Measurements from ENCODE around the gene CTSH.

Gene CTSH

DNA sequence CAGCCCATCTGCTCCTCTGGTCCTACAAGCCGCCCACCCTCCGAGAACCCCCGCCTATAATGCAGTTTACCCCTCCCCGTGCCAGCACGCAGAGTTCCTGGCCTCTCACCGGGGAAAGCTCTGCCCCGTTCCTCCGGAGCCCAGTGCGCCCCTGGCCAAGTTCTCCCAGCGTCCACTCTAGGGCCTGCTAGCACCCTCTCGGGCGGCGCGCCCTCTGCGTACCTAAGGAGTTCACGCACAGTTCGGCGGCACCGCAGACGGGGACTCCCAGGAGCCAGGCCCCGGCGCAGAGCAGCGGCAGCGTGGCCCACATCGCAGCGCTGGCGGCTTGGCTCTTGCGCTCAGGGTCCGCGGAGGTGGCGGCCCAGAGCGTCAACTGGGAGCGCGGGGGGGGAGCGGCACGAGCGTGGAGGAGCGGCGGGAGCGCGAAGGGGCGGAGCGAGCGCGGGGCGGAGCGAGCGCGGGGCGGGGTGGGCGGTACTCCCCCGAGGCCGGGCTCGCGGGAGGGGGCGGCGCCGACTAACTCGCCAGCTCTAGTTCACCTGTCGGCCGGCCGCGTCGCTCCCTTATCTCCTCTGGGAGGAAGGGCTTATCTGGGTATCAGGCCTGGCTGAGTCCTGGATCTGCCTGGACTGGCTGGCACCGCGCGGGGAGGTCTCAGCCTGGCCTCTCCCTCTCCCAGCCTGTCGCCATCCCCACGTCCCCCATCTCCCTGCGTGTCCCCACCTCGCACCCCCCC is at the start of gene CTSH:
TSS of gene CTSH (minus strand) at position 378 of the 739 bp plus-strand sequence. CDS start at position 313, 65 bp downstream.
- DNase-seq (ENCODE audit: low spot score) = peak; percentile 89

DNA sequence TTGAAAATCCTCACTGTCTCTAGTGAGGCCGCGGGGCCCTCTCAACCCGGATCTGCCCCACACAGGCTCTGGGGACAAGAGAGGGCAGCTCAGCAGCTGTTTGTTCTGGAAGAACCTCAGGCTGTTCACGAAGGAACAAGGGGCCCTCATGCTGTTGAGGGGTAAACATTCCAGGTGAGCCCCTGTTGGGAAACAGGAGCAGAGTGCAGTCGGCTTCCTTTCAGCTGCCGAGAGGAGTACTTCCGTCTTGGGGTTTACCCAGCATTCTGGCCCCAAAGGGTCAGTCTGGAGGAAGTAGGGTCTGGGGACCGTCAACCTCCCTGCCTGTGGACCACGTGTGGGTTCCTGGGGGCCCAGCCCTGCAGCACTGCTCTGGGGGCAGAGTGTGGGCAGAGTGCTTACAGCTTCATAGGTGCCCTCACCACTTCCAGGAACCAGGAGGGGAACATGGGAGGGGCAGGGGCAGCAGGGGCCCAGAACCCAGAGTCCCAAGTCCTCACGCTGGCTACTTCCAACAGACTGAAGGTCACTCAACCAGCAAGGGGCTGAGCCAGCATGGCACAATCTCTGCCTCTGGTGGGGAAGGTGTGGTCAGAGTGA is 49.2 kb upstream of the CTSH start:
- DNase-seq (ENCODE audit: low spot score) = no peak

DNA sequence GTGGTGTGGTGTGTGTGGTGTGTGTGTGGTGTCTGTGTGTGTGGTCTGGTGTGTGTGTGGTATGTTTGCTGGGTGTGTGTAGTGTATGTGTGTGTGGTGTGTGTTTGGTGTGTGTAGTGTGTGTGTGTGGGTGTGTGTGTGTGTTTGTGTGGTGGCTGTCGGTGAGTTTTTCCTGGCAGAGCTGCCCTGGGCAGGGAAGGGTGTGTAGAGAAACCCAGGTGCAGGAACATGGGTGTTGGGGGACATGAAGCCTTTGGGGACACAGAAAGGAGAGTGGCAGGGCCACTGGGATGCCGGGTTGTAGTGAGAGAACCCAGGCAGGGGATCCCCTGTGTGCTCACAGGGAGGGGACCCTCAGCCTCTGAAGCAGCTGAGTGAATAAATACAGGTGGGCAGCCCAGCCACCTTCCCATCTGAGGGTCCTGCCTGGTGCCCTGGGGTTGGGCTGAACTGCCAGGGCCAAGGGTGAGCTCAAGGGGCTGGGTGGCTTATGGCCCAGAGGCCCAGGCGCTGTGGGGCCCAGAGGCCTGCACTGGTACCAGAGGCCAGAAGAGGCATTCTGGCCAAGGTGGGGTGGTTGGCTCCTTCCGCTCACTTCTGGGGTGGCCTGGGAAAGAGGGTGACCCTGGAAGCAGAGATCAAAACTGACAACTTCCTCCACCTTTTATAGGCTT is 48.5 kb upstream of the CTSH start:
- no peak for DNase-seq (ENCODE audit: low spot score)

- no peak for DNase-seq (ENCODE audit: low spot score)
Observed at GRCh38 chr15:78992416-78993256, 47.8 kb upstream of the CTSH start.

DNA sequence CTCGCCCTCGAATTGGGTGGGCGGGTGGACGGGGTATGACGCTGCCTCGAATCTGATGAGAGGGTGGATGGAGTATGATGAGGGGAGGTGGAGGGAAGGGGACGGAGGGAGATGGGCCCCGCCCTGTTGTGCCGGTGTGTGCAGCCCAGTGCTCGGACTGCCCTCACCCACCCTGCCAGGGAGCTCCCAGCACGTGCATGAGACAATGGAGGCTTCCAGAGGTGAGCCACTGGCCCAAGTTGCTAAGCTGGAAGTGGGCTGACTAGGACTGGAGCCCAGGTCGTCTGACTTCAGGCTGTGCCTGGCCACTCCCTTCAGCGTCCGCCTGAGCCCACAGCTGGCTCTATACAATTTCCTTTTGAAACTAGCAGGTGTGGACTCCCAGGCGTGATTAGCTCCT is 47.0 kb upstream of the CTSH start:
- DNase-seq (ENCODE audit: low spot score) = no peak

DNA sequence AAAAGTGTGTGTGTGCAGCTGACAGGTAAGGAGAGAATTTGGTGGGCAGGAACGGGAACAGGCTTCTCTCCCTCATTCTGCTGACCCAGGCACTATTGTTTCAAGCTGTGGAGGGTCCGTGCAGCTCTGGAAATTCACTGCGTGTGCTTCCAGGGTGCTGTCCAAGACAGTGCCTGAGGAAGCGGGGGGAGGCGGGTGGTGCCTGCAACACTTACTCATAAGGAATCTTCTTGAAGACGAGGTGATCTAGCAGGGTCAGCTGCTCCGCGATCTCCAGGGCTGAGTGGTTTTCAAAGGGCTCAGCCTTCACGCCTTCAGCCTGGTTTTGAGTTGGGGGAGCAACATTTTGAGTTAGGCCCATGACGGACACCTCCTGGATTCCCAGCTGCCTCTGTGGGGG is 46.6 kb upstream of the CTSH start:
- no peak for DNase-seq (ENCODE audit: low spot score)

GRCh38 chr15:78990278-78990677 is 45.4 kb upstream of the CTSH start:
- DNase-seq (ENCODE audit: low spot score) = no peak

GRCh38 chr15:78989701-78990240 is 44.9 kb upstream of the CTSH start:
- no peak for DNase-seq (ENCODE audit: low spot score)

DNA sequence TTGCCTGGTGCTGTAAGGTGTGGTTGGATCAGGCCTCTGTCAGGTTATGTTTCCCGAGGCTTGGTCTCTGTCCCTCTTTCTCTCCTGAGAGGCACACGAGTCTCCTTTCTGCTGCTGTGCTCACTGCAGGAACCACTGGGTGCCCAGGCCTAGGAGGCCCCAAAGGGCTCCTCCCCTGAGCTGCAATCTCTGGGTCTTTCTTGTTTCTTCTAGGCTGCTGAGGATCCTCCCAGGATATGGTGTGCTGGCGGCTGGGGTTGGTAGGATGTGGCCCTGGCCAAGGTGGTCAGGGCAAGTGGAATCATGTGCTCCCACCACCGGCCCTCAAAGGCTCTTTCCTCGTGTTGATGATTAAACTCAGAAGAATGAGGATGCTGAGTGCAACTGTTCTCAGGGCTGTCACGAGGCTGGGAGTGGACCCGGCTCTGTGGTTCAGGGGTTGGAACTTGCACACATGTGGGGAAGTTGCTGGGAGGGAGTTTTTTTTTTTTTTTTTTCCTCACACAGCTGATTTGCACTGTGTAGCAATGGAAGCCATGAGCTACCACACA is 43.6 kb upstream of the CTSH start:
- DNase-seq (ENCODE audit: low spot score) = peak; percentile 96

GRCh38 chr15:78987556-78988360 is 42.9 kb upstream of the CTSH start:
- no peak for DNase-seq (ENCODE audit: low spot score)

GRCh38 chr15:78985859-78986475 is 41.1 kb upstream of the CTSH start:
- no peak for DNase-seq (ENCODE audit: low spot score)

DNA sequence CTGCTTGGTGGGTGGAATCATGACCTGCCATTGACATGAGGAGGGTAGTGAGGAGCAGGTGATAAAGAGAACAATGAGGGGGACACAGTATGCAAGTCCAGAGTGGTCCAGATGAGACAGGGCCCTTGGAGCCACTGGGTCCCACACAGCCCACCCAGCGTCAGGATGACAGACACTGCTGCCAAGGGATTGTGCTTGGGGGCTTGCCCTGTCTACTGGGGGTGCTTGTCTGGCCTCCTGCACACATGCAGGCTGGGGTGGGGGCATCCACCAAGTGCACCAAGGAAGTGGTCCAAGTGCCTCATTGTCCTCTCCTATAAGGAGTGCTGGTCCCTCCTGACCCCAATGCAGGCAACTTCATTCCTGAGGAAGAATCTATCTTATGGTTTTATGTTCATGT is 39.2 kb upstream of the CTSH start:
- DNase-seq (ENCODE audit: low spot score) = no peak

DNA sequence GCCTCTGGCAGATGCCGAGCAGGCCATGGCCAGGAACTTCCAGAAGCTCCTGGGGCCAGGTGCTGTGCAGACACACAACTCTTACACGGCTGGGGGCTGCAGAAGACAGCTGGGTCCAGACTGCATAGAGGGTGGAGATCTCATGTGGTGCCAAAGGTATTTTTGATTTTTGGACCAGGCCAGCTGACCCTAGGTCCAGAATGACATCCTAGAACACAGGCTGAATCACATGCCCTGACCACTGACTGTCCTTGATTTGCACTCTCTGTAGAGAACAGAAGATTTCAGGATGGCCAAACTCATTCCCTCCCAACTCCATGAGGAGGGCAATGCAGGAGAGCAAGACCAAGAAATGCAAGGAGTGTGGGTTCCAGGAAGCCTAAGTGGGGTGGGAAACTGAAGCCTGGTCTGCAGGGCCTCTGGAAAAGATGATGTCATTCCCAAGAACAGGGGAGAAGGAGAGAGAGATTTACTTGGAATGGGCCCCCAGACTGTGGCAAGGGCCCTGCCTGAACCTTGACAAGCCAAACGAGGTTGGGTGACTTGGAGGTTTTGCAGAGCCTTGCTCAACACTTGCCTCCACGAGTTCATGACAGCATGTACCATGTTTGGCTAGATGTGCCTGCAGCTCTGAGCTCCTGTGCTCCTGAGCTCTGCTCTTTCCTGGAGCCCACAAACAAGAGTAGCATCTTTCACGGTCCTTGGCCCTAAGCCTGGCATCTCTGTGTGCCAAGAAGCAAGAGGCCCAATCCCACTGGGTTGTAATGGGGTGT is 38.5 kb upstream of the CTSH start:
- DNase-seq (ENCODE audit: low spot score) = no peak

DNA sequence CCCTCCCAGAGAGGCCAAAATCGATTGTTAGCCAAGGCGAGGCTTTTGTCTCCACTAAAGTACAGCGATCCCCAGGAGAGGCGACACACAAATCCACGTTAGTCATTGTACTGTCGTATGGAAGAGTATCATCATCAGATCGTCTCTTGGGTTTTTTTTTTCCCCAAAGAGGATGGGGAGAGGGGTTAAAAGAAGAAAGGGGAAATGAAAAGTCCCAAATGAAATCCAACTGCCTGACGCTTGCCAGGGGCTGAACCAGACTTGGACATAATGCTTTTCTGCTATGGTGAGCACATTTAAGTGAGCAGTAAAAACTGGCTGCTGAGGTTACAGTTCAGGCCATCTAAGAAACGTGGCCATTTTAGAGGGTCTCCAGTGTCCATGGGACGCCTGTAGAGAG is 37.9 kb upstream of the CTSH start:
- DNase-seq (ENCODE audit: low spot score) = no peak

GRCh38 chr15:78981532-78982313 is 36.9 kb upstream of the CTSH start:
- DNase-seq (ENCODE audit: low spot score) = no peak

- DNase-seq (ENCODE audit: low spot score) = peak; percentile 73
Observed at GRCh38 chr15:78979456-78980320, 34.8 kb upstream of the CTSH start.

DNA sequence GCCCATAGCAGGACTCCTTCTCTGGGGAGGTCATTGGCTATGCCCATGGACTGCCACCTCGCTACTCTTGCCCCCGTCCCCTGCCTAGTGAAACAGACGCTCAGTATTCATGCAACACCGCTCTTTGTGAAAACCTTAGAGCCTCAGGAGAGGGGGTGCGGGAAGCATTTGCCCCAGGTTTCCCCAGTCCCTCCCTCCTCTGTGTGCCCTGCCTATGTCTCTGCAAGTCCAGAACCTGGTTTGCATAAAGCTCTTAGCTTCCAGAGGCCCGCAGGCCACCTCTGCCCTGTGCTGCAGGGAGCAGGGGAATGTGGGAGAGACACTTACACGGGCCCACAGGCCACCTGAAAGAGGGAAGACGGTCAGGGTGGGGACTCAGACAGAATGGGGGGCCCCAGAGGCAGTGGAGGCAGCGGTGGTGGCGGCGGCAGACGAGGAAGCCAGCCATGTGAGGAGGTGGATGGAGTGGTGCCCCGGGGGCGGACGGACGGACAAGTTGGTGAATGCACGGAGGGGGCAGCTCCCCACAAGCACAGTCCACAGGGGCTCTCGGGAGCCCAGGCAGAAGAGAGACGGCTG is 33.8 kb upstream of the CTSH start:
- no peak for DNase-seq (ENCODE audit: low spot score)
